Neural cell (in vitro differentiated cells): ENCODE data around the gene ADK. TPM values are rescaled to one million over a fixed set of nuclear protein-coding genes. Genes with fewer than 3 reads are reported as not detected.

ENCODE experiments used
- H2AFZ ChIP-seq: fragments of 200-600, 300-800 bp; sonication (generic), shearing (Covaris generic); 2 replicates; pipeline ENCODE4 v1.6.0; 2014; ENCODE audit warnings: low read depth, mild to moderate bottlenecking, antibody characterized with exemption, low read length, moderate library complexity
- H3F3A ChIP-seq: fragments of 200-600 bp; shearing (Covaris generic); 2 replicates; pipeline ENCODE4 v1.6.1; 2016; ENCODE audit warnings: mild to moderate bottlenecking, moderate library complexity, mixed read lengths, antibody characterized with exemption, low read length; ENCODE audit not compliant: insufficient read depth, poor library complexity, severe bottlenecking
- H3K27ac ChIP-seq: fragments of 200-600, 300-800 bp; sonication (generic), shearing (Covaris generic); 2 replicates; pipeline ENCODE4 v1.5.1; 2014; ENCODE audit warnings: mild to moderate bottlenecking, low read length, moderate library complexity
- H3K27me3 ChIP-seq: fragments of 300-800, 200-600 bp; sonication (generic), shearing (Covaris generic); 2 replicates; pipeline ENCODE4 v1.6.0; 2014; ENCODE audit warnings: mild to moderate bottlenecking, low read depth, low read length, moderate library complexity; ENCODE audit not compliant: insufficient read depth
- H3K36me3 ChIP-seq: fragments of 300-800, 200-600 bp; sonication (generic), shearing (Covaris generic); 2 replicates; pipeline ENCODE4 v1.5.1; 2014; ENCODE audit warnings: mild to moderate bottlenecking, antibody characterized with exemption, low read length, moderate library complexity; ENCODE audit not compliant: insufficient read depth
- H3K4me2 ChIP-seq: fragments of 300-800, 200-600 bp; sonication (generic), shearing (Covaris generic); 2 replicates; pipeline ENCODE4 v1.6.0; 2014; ENCODE audit warnings: mild to moderate bottlenecking, low read length
- H3K4me3 ChIP-seq: fragments of 300-800, 200-600 bp; sonication (generic), shearing (Covaris generic); 2 replicates; pipeline ENCODE4 v1.5.1; 2014; ENCODE audit warnings: mild to moderate bottlenecking, low read length, moderate library complexity
- H3K79me2 ChIP-seq: fragments of 200-600 bp; shearing (Covaris generic); replicated peaks from 2 replicates; pipeline ENCODE4 v1.6.0; 2014; ENCODE audit warnings: mild to moderate bottlenecking, low read length, moderate library complexity; ENCODE audit not compliant: insufficient read depth
- H3K9ac ChIP-seq: fragments of 300-800, 200-600 bp; sonication (generic), shearing (Covaris generic); 2 replicates; pipeline ENCODE4 v1.6.1; 2016; ENCODE audit warnings: mild to moderate bottlenecking, low read length, mixed read lengths
- H3K9me2 ChIP-seq: fragments of 200-600 bp; shearing (Covaris generic); 2 replicates; pipeline ENCODE4 v1.6.1; 2016; ENCODE audit warnings: mild to moderate bottlenecking, low read length, mixed read lengths; ENCODE audit not compliant: insufficient read depth
- H3K9me3 ChIP-seq: fragments of 200-600, 300-800 bp; sonication (generic), shearing (Covaris generic); 2 replicates; pipeline ENCODE4 v1.6.1; 2016; ENCODE audit warnings: mild to moderate bottlenecking, mixed run types, low read length, moderate library complexity, mixed read lengths
- H4K20me1 ChIP-seq: fragments of 200-600 bp; shearing (Covaris generic); 2 replicates; pipeline ENCODE4 v1.6.1; 2016; ENCODE audit warnings: mild to moderate bottlenecking, mixed run types; ENCODE audit not compliant: insufficient read depth
- CTCF ChIP-seq: fragments of 450-650 bp; IDR thresholded peaks from 2 replicates; pipeline ENCODE4 v1.5.1; 2014; ENCODE audit warnings: antibody characterized with exemption, mild to moderate bottlenecking, moderate library complexity; ENCODE audit not compliant: poor library complexity, severe bottlenecking
- EP300 ChIP-seq: fragments of 450-650 bp; conservative IDR thresholded peaks from 2 replicates; pipeline ENCODE4 v1.6.1; 2014; ENCODE audit warnings: antibody characterized with exemption, mild to moderate bottlenecking, moderate library complexity; ENCODE audit not compliant: poor library complexity, severe bottlenecking
- EZH2 ChIP-seq: fragments of 200-600, 300-800 bp; shearing (Covaris generic), sonication (generic); IDR thresholded peaks from 2 replicates; pipeline ENCODE4 v1.6.1; 2014; ENCODE audit warnings: antibody characterized with exemption, low read length, borderline replicate concordance, mild to moderate bottlenecking; ENCODE audit not compliant: insufficient read depth, poor library complexity, severe bottlenecking
- MXI1 ChIP-seq: fragments of 450-650 bp; conservative IDR thresholded peaks from 2 replicates; pipeline ENCODE4 v1.6.1; 2014; ENCODE audit warnings: antibody characterized with exemption, mild to moderate bottlenecking; ENCODE audit not compliant: poor library complexity, severe bottlenecking
- POLR2AphosphoS5 ChIP-seq: IDR thresholded peaks from 2 replicates; pipeline ENCODE4 v1.6.1; 2012
- RAD21 ChIP-seq: fragments of 450-650 bp; conservative IDR thresholded peaks from 2 replicates; pipeline ENCODE4 v1.6.1; 2014; ENCODE audit warnings: antibody characterized with exemption, mild to moderate bottlenecking, moderate library complexity
- SMC3 ChIP-seq: fragments of 450-650 bp; conservative IDR thresholded peaks from 2 replicates; pipeline ENCODE4 v1.6.1; 2014; ENCODE audit warnings: antibody characterized with exemption, mild to moderate bottlenecking, moderate library complexity; ENCODE audit not compliant: poor library complexity
- TAF1 ChIP-seq: IDR thresholded peaks from 2 replicates; pipeline ENCODE4 v1.6.1; 2012; ENCODE audit warnings: low read depth
- polyA plus RNA-seq: library from polyadenylated mRNA; depleted of rRNA; stranded (reverse); fragments of >200 nt; gene quantifications from 2 replicates; pipeline ENCODE4 v1.2.3, GENCODE V29; 2014
- TF ChIP-seq, protein P1 (sequence below): IDR thresholded peaks from 2 replicates; pipeline ENCODE4 v1.6.1; 2012; ENCODE audit warnings: borderline replicate concordance

Gene ADK
- polyA plus RNA-seq, 1 donor from 2014 or later, result 19.5 TPM

GRCh38 chr10:74373059-74373458, 222.0 kb downstream of the ADK start:
- H3K4me3 ChIP-seq, result no peak overlapping the region
- no peak overlapping the region for H2AFZ ChIP-seq
- no peaks in the 10 kb centered on the region for H4K20me1 ChIP-seq
- no peaks in the 10 kb centered on the region for H3K27me3 ChIP-seq
- H3K36me3 ChIP-seq, result no peaks in the 10 kb centered on the region
- no peaks in the 10 kb centered on the region for H3F3A ChIP-seq
- H3K4me2 ChIP-seq, result no peak overlapping the region
- TF ChIP-seq RAD21 (no peak), EP300 (no peak), POLR2AphosphoS5 (no peak), MXI1 (no peak), CTCF (no peak), SMC3 (no peak), EZH2 (no peak), TAF1 (no peak)
- TF ChIP-seq, protein P1, sequence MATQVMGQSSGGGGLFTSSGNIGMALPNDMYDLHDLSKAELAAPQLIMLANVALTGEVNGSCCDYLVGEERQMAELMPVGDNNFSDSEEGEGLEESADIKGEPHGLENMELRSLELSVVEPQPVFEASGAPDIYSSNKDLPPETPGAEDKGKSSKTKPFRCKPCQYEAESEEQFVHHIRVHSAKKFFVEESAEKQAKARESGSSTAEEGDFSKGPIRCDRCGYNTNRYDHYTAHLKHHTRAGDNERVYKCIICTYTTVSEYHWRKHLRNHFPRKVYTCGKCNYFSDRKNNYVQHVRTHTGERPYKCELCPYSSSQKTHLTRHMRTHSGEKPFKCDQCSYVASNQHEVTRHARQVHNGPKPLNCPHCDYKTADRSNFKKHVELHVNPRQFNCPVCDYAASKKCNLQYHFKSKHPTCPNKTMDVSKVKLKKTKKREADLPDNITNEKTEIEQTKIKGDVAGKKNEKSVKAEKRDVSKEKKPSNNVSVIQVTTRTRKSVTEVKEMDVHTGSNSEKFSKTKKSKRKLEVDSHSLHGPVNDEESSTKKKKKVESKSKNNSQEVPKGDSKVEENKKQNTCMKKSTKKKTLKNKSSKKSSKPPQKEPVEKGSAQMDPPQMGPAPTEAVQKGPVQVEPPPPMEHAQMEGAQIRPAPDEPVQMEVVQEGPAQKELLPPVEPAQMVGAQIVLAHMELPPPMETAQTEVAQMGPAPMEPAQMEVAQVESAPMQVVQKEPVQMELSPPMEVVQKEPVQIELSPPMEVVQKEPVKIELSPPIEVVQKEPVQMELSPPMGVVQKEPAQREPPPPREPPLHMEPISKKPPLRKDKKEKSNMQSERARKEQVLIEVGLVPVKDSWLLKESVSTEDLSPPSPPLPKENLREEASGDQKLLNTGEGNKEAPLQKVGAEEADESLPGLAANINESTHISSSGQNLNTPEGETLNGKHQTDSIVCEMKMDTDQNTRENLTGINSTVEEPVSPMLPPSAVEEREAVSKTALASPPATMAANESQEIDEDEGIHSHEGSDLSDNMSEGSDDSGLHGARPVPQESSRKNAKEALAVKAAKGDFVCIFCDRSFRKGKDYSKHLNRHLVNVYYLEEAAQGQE, result no peak
- no peak overlapping the region for H3K9ac ChIP-seq
- no peaks in the 10 kb centered on the region for H3K9me2 ChIP-seq
- H3K79me2 ChIP-seq, result no peaks in the 10 kb centered on the region
- H3K27ac ChIP-seq, result no peak overlapping the region
- no peaks in the 10 kb centered on the region for H3K9me3 ChIP-seq

DNA sequence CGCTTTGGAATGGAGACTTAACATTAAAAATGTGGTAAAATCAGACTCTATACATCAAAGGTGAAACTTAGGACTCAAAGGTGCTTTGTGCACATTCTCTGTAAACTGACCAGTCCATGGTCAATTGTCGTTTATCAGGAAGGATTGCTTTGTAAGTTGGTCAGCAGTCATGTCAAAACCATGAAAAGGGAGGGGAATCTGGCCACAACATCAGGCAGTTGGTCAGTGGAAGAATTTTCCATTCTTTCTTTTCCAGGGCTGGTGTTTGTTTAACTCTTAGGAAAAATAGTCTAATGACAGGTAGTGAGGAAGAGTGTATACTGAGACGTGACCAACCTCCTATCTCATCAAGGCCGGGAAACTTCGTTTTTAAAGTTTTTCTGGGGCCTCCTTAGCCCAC, 226.5 kb downstream of the ADK start:
- no peaks in the 10 kb centered on the region for H4K20me1 ChIP-seq
- TF ChIP-seq EZH2 (no peak), RAD21 (no peak), POLR2AphosphoS5 (no peak), SMC3 (no peak), CTCF (no peak), TAF1 (no peak), EP300 (no peak), MXI1 (no peak)
- TF ChIP-seq, protein P1, result no peak
- H3K36me3 ChIP-seq, result no peaks in the 10 kb centered on the region
- no peaks in the 10 kb centered on the region for H3K27me3 ChIP-seq
- no peaks in the 10 kb centered on the region for H3K79me2 ChIP-seq
- H3K27ac ChIP-seq, result no peak overlapping the region
- no peak overlapping the region for H3K9ac ChIP-seq
- no peak overlapping the region for H2AFZ ChIP-seq
- no peak overlapping the region for H3K4me3 ChIP-seq
- H3F3A ChIP-seq, result no peaks in the 10 kb centered on the region
- no peaks in the 10 kb centered on the region for H3K9me3 ChIP-seq
- no peak overlapping the region for H3K4me2 ChIP-seq
- no peaks in the 10 kb centered on the region for H3K9me2 ChIP-seq
